Subcutaneous preadipocyte (primary cell): ENCODE data around the gene KIF2C. TPM values are rescaled to one million over a fixed set of nuclear protein-coding genes. Genes with fewer than 3 reads are reported as not detected.

ENCODE experiments used
- small RNA-seq: library from RNA; depleted of rRNA; stranded (forward); fragments of <200 nt; gene quantifications from one replicate; pipeline ENCODE3, GENCODE V24; 2012
- total RNA-seq: library from RNA; depleted of rRNA; stranded (reverse); fragments of >200 nt; gene quantifications from 2 replicates; pipeline ENCODE4 v1.2.3, GENCODE V29; 2012

KIF2C gene
- 28.3 and 39.1 TPM in 2 replicates for total RNA-seq

DNA sequence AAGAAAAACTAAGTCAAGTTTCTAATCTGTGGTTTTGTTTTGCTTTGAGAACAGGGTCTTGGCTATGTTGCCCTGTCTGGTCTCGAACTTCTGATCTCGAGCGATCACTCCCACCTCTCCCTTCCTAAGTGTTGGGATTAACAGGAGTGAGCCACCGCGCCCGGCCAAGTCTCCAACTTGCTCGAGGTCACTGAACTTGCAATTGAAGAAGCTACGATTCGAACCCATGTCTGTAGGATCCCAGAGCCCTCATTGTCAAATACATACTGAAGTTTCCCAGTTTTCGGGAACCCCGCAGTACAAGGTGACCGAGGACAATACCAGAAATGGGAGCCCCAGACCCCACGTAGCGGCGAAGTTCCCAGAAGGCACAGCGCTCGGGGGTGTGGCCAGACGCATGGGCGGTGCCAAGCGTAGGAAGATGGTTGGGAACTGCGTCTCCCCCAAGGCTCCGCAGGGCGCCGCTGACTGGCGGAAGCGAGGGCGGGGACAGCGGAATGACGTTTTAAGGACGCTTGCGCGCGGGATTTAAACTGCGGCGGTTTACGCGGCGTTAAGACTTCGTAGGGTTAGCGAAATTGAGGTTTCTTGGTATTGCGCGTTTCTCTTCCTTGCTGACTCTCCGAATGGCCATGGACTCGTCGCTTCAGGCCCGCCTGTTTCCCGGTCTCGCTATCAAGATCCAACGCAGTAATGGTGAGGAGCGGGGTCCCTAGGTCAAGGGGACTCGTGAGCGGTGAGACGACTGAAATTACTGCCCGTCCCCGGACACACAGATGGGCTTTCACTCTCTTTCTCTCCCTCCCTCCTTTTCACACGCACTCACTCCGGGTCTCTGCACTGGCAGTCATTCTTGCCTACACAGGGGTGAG, at the start of gene KIF2C:
TSS of gene KIF2C (plus strand) at position 531 of the 872 bp plus-strand sequence. CDS start at position 627, 96 bp downstream.

DNA sequence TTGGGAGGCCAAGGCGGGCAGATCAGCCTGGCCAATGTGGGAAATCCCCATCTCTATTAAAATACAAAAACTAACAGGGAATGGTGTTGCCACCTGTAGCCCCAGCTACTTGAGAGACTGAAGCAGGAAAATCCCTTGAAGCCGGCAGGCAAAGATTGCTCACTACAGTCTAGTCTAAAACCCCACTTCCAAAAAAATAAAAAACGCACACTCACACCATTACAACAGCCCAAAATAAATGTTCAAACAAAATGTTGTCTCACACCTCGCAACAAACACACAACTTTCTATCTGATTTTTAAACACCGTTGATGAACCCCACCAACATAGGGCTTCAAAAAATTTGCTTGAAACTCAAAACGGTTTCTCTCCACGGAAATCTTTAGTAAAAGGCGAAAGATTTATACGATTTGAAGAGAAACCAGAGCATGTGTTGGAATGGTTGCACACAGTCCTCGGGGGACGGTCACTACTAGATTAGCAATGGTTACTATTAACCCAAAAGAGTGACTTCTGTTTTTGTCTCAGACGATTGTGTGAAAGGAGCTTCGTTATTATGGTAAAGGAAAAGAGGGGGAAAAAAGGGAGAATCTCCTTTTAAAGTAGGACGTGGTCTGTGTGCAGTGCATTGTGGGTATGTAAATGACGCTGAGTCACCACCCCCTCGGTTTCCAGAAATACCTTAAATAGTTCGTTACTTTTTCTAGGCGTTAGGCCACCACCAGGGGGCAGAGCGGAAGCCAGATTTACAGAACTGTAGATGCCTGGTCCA, 8.7 kb upstream of the KIF2C start, which contains the start of gene RNU5D-1:
TSS of gene RNU5D-1 (minus strand) at position 430 of the 772 bp plus-strand sequence.

DNA sequence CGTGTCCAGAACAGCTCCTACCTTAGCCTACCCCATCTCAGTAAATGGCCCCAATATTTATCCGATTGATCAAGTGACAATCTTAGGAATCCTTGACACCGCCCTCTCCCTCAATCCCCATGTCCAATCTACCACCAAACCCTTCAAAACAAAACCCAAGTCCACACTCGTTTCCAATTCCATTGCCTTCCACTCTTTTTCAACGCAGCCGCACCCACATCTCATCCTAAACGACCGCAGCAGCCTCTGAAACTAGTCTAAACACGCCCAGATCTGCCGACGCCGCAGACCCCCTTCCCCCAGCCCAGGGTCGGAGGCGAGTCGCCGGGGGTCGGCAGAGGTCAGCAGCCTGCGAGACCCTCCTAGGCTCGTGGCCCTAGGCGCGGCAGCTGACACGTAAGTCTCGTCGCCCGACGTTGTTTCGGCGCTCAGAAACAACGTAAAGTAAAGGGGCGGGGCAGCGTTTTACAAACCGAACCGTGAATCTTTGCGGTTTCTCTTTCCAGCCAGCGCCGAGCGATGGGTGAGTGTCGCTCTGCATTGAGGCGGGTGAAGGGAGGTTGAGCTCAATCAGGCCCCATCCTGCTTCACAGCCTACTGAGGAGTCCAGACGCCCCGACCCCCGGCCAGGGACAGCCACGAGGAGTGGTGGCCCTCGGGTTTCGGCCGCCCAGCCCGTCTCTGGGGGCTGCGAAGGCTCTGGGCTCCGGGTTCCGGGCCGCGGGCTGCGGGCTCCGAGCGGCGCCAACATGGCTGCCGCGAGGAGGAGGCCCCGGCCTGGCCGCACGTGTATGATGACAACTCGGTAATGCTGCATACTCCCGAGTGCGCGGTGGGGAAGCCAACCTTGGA, 35.7 kb downstream of the KIF2C start, which contains the start of gene RPS8:
TSS of gene RPS8 (plus strand) at position 463 of the 852 bp plus-strand sequence. CDS start at position 520, 57 bp downstream.

DNA sequence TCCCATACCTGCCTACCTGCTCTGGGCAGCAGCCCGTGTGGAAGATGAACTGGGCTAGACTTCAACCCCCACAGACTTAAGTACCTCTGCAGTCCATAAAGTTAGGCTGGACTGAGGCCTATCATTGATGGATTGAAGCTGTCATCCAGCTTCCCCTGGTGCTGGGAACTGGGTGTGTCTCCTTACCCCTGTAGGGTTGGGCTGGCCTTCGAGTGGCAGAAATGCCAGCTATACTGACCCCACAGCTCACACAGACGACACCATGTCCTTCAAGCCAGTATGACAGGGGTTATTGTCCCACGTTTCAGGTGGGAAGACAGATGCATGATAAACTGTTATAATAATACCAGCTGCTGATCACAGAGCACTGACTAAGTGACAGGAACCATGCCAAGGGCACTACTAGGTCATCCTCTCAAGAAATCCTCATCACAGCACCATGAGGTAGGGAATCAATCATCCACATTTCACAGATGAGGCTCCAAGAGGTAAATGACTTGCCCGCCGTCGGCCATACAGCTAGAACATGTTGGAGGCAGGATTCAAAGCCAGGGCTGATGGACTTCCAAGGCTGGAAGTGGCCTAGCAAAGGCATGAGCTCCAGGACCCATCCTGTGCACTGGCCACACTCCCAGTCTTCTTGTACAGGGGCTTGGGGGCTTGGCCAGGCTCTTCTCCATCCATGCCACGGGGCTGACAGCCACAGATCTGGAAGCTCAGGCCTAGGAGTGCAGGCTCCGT, 48.7 kb downstream of the KIF2C start, which contains the start of gene BEST4:
TSS of gene BEST4 (minus strand) at position 51 of the 741 bp plus-strand sequence. CDS start 465 bp downstream, outside the sequence.

DNA sequence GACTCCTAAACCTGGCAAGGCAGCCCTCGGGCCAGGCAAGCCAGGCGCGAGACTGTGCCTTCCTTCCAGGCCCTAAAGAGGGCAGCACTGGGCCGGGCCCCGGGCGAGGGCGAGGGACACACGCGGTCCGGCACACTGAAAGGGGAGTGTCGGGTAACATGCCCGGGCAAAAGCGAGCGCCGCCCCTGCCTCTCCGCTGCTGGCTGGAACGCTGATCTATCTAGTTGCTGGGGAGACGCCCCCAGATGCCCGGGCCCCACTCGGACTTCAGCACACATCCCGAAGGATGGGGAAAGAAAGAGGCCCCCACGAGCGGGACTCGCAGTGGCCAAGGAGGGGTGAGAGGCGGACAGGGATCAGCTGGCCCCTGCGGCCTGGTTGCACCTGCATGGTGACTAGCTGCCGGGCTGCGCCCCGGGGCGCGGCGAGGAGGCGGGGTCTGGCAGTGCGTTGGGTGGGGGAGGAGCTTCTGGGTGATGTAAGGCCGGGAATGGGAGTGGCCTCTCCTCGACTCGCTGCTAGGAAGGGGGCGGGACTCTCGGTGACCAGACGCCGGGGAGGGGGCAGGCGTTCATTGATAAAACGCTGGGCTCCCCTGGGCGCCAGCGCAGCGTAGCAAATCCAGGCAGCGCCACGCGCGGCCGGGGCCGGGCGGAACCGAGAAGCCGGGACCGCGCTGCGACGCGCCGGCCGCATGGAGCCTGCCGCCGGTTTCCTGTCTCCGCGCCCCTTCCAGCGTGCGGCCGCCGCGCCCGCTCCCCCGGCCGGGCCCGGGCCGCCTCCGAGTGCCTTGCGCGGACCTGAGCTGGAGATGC, 60.3 kb downstream of the KIF2C start, which contains the start of gene PLK3:
TSS of gene PLK3 (plus strand) at position 608 of the 815 bp plus-strand sequence. CDS start at position 695, 87 bp downstream.

DNA sequence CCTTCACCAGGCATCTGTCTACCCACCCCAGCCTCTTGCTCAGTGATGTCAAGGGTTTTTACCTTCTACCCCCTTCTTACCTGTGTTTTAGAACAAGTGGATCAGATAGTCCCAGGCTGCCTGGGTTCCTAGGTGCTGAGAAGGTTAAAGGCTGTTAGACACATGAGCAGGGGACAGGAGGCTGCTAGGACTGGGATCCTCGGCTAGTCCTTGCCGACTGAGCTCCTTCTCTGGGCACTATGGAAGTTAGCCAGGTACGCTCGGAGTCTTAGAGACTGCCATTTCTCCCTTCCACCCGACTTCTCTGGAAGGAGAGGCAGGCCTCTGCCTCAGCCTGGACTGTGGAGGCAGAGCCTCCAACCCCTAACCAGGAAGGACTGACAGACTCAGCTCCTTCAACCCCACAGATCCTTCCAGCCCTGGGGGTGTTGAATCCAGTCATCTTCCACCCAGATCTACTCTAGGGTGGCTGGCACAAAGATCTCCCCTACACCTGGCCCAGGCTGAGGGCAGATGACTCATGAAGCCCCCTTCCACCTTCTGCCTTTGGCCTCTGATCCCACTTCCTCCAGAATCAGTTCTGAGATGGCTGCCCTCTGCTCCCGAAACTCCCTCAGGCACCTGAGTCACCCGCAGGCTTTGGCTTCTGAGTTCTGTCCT, 67.2 kb downstream of the KIF2C start, which contains the start of gene DYNLT4:
TSS of gene DYNLT4 (minus strand) at position 648 of the 660 bp plus-strand sequence. CDS start 683 bp downstream, outside the sequence.

DNA sequence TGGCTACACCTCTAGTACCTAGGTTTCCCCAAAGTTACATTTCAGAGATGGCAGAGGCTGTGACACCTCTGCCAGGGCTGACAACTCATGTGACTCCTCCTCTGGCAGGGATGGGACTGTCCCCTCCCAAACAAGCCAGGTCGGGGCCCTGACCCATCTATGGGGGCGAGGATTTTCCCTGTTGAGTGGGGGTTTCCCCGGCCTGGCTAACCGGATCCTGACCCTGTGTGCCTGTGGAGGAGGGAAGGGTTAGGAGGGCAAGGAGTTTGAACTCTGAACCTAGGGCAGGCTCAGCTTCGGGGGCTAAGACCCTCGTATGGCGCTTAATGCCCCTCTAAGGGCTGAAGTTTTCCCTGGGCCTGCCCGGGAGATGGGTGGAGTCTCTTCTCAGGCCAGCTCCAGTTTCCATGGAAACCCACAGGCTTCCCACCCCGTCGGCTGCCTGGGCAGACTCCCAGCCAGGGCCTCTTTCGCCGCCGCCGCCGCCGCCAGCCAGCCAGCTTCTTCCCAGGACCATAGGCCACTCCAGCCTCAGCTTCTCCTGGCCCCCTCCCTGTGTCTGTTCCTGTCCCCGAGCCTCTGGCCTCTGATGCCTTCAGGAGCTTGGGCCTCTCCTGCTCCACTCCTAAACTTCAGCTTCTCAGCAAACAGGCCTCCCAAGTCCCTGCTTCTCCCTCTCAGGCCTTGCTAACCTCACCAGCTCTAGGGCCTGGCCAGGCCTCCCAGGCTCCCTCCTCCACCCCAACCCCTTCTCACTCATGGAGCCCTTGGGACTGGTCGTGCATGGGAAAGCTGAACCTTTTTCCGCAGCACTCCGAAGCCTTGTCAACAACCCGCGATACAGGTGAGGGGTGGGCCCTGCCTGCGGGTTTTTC, 68.7 kb downstream of the KIF2C start, which contains the start of gene BTBD19:
TSS of gene BTBD19 (plus strand) at position 461 of the 875 bp plus-strand sequence. CDS start at position 759, 298 bp downstream.

Small RNAs within 50 kb of the gene (small RNA-seq; reads per million reads assigned to genes)
- gene RNU5D-1 (726 reads per million, percentile 99 among the genes with 10 or more reads in this experiment), gene RNU5F-1 (57.3 reads per million, percentile 98 among the genes with 10 or more reads in this experiment), gene SNORD38A (1,443 reads per million, percentile 100 among the genes with 10 or more reads in this experiment), gene SNORD38B (not detected), gene SNORD46 (53.0 reads per million, percentile 98 among the genes with 10 or more reads in this experiment), gene SNORD55 (not detected)

Other genes starting within 250 kb of the KIF2C start
- 9.8 and 14.3 TPM in 2 replicates for gene TMEM53, start 65.4 kb upstream of the KIF2C start, total RNA-seq
- 0.59 and 2.2 TPM in 2 replicates for gene ARMH1, start 65.1 kb upstream of the KIF2C start, total RNA-seq
- gene RNU5D-1, start 8.7 kb upstream of the KIF2C start, total RNA-seq = not detected in 2 replicates
- 928 and 1,821 TPM in 2 replicates for gene RPS8, start 35.7 kb downstream of the KIF2C start, total RNA-seq
- not detected in 2 replicates for gene BEST4, start 48.3 kb downstream of the KIF2C start, total RNA-seq
- gene PLK3, start 60.5 kb downstream of the KIF2C start, total RNA-seq = 23.1 and 41.8 TPM in 2 replicates
- not detected in 2 replicates for gene DYNLT4, start 67.5 kb downstream of the KIF2C start, total RNA-seq
- gene BTBD19, start 68.7 kb downstream of the KIF2C start, total RNA-seq = 3.7 and 7.4 TPM in 2 replicates
- gene PTCH2, start 103.4 kb downstream of the KIF2C start, total RNA-seq = 0.20 and 0.37 TPM in 2 replicates
- gene EIF2B3, start 246.8 kb downstream of the KIF2C start, total RNA-seq = 44.4 and 47.0 TPM in 2 replicates